Natural killer cell (primary cell): ENCODE measurements around the gene ANGPTL5. TPM values are rescaled to one million over a fixed set of nuclear protein-coding genes. Genes with fewer than 3 reads are reported as not detected.

Experiments
- ATAC-seq, 3 donors: fragments of 150-1000 bp in 2 of 3; fragments of 200-7000 bp in 1 of 3; cut with Tn5 transposase; 1 replicate in 1 of 3; 2 replicates in 2 of 3; pipeline ENCODE4 v1.10.0; 2021; ENCODE audit warnings: mild to moderate bottlenecking in 2 of 3, moderate library complexity in 2 of 3
- DNase-seq, 2 donors: peaks; one replicate each; pipeline versions ENCODE4 v3.0.0 to v3.0.0-alpha.2; 2013 to 2021; ENCODE audit warnings: mixed read lengths in 1 of 2
- H3K27ac ChIP-seq: one replicate; pipeline ENCODE4 v1.5.1; 2013; ENCODE audit warnings: mild to moderate bottlenecking, low read length
- H3K27me3 ChIP-seq: one replicate; pipeline ENCODE4 v1.6.1; 2013; ENCODE audit warnings: low read length; ENCODE audit not compliant: control insufficient read depth, insufficient read depth
- H3K36me3 ChIP-seq: one replicate; pipeline ENCODE4 v1.6.1; 2013; ENCODE audit warnings: low read length; ENCODE audit not compliant: control insufficient read depth, insufficient read depth
- H3K4me1 ChIP-seq: one replicate; pipeline ENCODE4 v1.6.1; 2013; ENCODE audit warnings: low read length; ENCODE audit not compliant: control insufficient read depth, insufficient read depth
- H3K4me3 ChIP-seq: one replicate; pipeline ENCODE4 v1.5.1; 2013; ENCODE audit warnings: low read length
- H3K9me3 ChIP-seq: one replicate; pipeline ENCODE4 v1.6.1; 2013; ENCODE audit warnings: low read length; ENCODE audit not compliant: control insufficient read depth, insufficient read depth
- H3K27ac Mint-ChIP-seq, 2 donors: one replicate each; pipeline ENCODE4 v1.8.0; 2022; ENCODE audit warnings: mild to moderate bottlenecking in 2 of 2, mixed read lengths in 2 of 2, moderate library complexity in 1 of 2
- H3K27me3 Mint-ChIP-seq, 2 donors: one replicate each; pipeline ENCODE4 v1.8.0; 2022; ENCODE audit warnings: low read depth in 2 of 2, mixed read lengths in 2 of 2
- H3K36me3 Mint-ChIP-seq: one replicate; pipeline ENCODE4 v1.8.0; 2022; ENCODE audit warnings: mixed read lengths
- H3K4me1 Mint-ChIP-seq, 2 donors: one replicate each; pipeline ENCODE4 v1.8.0; 2022; ENCODE audit warnings: mixed read lengths in 2 of 2
- H3K4me3 Mint-ChIP-seq: one replicate; pipeline ENCODE4 v1.8.0; 2022; ENCODE audit warnings: mild to moderate bottlenecking, moderate library complexity, mixed read lengths
- H3K9me3 Mint-ChIP-seq, 2 donors: one replicate each; pipeline ENCODE4 v1.8.0; 2022; ENCODE audit warnings: mixed read lengths in 2 of 2
- CTCF ChIP-seq: fragments of 200-600 bp; IDR thresholded peaks from one replicate; pipeline ENCODE4 v1.8.0; 2022; ENCODE audit warnings: antibody characterized with exemption
- WGBS: methylation state at CpG from one replicate; pipeline ENCODE4 v1.1.7; 2013; ENCODE audit warnings: missing lambda C conversion rate; ENCODE audit not compliant: insufficient coverage; 5-methylcytosine and 5-hydroxymethylcytosine counted together
- intact Hi-C: fragments of 100-400 bp; cut with micrococcal nuclease; formaldehyde crosslinking; loops from one replicate; pipeline ENCODE4 v1.14.2; 2022
- total RNA-seq, 4 donors: library from RNA; stranded (reverse); fragments of 120-200 nt in 1 of 4; gene quantifications; one replicate each; pipeline versions ENCODE4 v1.2.3 to v1.2.4, GENCODE V29; 2013 to 2022

ANGPTL5 gene
- total RNA-seq, 3 donors from 2014 or later (not counting 1 experiment from before 2014, with no cell fraction given): not detected

- H3K9me3 Mint-ChIP-seq: no peaks in the 10 kb centered on the region
- H3K36me3 Mint-ChIP-seq: no peaks in the 10 kb centered on the region
- ATAC-seq (no peak), DNase-seq (no peak)
- Histone ChIP-seq H3K9me3 (no peaks in the 10 kb centered on the region), H3K4me3 (no peak overlapping the region), H3K27me3 (no peaks in the 10 kb centered on the region), H3K36me3 (peaks cover 2% of the 10 kb centered on the region), H3K27ac (no peak overlapping the region), H3K4me1 (no peaks in the 10 kb centered on the region)
- H3K4me3 Mint-ChIP-seq: no peak overlapping the region
- no peak overlapping the region for H3K27ac Mint-ChIP-seq
- no peaks in the 10 kb centered on the region for H3K27me3 Mint-ChIP-seq
- peaks cover 8 to 16% of the 10 kb centered on the region in 2 donors for H3K4me1 Mint-ChIP-seq
- no peak for TF ChIP-seq CTCF
- intact Hi-C loops: no loop called here
- WGBS: 98% methylated on average over 2 of the region's 3 CpGs
Measured at GRCh38 chr11:101940901-101941520, 24.7 kb upstream of the ANGPTL5 start.

- Histone ChIP-seq H3K4me1 (no peaks in the 10 kb centered on the region), H3K27me3 (no peaks in the 10 kb centered on the region), H3K9me3 (no peaks in the 10 kb centered on the region), H3K27ac (no peak overlapping the region), H3K4me3 (no peak overlapping the region), H3K36me3 (no peaks in the 10 kb centered on the region)
- no peak for TF ChIP-seq CTCF
- Mint-ChIP-seq H3K4me1 (peaks cover 7 to 14% of the 10 kb centered on the region in 2 donors), H3K36me3 (peaks cover 14% of the 10 kb centered on the region), H3K27ac (no peak overlapping the region), H3K4me3 (no peak overlapping the region), H3K9me3 (no peaks in the 10 kb centered on the region), H3K27me3 (no peaks in the 10 kb centered on the region)
- DNase-seq (no peak), ATAC-seq (no peak)
- WGBS: 91% methylated on average over 6 of the region's 6 CpGs
- intact Hi-C loops: no loop called here
Measured at GRCh38 chr11:101931692-101932091, 15.4 kb upstream of the ANGPTL5 start.

GRCh38 chr11:101929294-101929915 is 13.1 kb upstream of the ANGPTL5 start:
- peak; percentile 35 to 44 (median 40) for ATAC-seq
- intact Hi-C loops: no loop called here
- H3K4me1 Mint-ChIP-seq: peaks cover 7 to 13% of the 10 kb centered on the region in 2 donors

More at GRCh38 chr11:101929294-101929915, 13.1 kb upstream of the ANGPTL5 start:
- Histone ChIP-seq H3K36me3 (no peaks in the 10 kb centered on the region), H3K27me3 (no peaks in the 10 kb centered on the region), H3K9me3 (no peaks in the 10 kb centered on the region), H3K27ac (no peak overlapping the region), H3K4me3 (no peak overlapping the region), H3K4me1 (no peaks in the 10 kb centered on the region)
- no peak for TF ChIP-seq CTCF
- no peak for DNase-seq
- H3K27ac Mint-ChIP-seq: no peak overlapping the region
- H3K36me3 Mint-ChIP-seq: peaks cover 14% of the 10 kb centered on the region
- 83% methylated on average over 4 of the region's 5 CpGs for WGBS
- H3K27me3 Mint-ChIP-seq: no peaks in the 10 kb centered on the region
- no peaks in the 10 kb centered on the region for H3K9me3 Mint-ChIP-seq
- H3K4me3 Mint-ChIP-seq: no peak overlapping the region
